ENCODE measurements around the gene BMF.

Gene BMF

GRCh38 chr15:40062816-40063562, 45.7 kb downstream of the BMF start:
- DNase-seq: no peak

GRCh38 chr15:40061212-40061901, 47.3 kb downstream of the BMF start:
- DNase-seq: peak; percentile 10

DNA sequence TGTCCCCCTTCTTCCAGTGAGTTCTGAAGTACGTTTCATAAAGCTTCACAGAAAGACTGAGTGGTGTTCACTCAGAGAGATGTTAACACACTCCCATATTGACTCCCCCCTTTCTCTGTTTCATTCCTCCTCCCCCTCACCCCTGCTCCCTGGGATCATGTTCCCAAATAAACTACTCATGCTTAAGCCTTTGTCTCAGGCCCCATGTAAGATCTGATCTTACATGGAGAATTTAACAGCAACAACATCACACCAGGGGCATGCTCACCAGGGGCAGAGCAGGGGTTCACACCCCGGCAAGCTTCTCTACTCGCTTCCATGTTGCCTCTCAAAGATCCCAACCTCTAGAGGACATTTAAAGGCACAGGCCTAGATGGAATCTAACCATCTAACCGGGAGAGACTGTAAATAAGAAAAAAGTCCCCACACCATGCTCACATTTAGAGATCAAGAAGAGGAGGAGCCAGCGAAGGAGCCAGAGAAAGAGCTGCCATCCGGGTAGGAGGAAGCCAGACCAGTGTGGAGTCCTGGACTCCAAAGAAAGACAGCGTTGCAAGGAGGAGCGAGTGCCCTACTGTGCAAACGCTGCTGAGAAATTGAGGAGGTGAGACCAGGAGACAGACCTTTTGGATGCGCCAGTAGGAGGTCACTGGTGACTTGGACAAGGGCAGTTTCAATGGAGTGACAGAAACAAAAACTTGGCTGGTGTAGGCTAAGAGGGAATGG, 48.3 kb downstream of the BMF start:
- no peak for DNase-seq

DNA sequence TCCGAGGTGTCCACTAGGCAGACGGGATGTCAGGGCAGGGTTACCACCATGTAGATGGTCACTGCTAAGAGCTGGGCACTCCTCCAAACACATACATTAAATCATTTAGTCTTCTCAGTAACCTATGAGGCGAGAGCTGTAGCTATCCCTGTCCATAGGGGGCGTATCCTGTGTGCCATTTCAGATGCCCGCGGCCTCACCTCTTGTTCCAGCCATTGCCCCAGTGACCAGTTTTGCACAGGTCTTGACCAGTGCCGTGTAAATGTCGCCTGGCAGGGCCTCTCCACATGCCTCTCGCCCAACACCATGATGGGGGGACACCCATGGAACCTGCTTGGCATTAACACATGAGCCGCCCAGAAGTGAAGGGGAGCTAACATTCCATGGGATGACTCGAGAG, 48.9 kb downstream of the BMF start:
- DNase-seq: no peak

DNA sequence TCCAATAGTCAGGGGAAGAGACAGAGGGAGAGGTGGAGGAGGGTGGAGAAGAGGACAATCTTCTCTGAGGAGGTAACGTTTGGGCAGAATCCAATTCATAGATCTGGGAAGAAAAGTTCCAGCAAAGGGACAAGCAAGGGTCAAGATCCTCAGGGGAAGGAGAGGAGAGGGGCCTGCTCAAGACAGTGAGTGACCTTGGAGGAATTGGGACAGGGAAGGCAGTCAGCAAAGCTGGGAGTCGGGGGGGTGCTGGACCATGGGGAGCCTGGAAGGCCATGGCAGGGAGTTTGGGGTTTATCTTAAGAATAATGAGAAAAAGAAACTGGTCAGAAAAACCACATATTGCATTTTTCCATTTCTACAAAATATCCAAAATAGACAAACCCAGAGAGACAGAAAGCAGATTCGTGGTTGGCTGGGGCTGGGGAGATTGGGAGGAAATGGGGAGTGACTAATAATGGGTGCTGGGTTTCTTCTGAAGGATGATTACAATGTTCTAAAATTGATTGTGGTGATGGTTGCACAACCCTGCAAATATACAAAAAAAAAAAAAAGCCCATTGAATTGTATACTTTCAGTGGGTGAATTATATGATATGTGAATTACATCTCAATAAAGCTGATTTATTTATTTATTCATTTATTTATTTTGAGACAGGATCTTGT, 50.1 kb downstream of the BMF start:
- no peak for DNase-seq

DNA sequence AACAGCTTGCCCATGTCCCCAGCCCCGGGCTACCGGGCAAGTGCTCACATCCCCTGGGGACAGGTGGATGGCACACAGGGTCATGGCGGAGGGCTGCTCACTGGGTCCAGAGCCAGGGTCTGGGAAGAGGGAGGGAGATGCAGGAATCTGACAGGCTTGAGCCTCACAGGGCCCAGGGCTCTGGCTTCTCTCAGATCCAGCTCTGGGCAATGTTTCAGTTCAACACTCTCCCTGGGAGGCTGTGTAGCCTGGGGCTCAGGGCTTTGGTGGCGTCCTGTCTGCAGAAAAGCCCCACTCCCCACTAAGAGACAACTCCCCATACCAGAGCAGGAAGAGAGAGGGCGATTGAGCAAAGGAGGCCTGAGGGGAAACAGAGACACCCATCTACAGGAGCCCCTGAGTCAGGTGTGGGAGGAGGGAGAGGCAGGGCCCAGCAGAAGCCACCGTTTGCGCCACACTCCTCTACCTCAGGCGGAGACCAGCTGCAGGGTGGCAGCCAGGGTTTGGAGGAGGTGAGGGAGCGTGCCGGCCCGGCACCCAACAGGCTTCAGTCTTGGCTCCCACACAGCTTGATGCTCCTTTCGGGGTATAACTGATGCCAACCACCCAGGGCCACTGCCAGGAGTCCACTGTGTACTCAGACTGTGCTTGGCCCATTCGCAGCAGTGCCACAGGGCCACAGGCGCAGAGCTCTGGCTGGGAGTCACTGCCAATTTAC, 52.9 kb downstream of the BMF start:
- no peak for DNase-seq

GRCh38 chr15:40054855-40055575, 53.7 kb downstream of the BMF start:
- DNase-seq: peak; percentile 6

DNA sequence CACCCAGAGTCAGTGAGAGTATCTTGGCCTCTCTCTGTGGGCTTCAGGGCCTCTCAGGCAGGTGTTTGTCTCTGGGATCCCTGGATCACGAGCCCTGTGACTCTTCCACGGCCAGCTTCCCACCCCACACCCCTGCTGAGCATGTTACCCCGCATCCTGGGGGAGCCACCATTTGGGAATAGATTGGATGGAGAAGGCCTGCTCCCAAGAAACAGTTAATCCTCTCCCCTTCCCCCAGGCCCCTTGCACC, 54.1 kb downstream of the BMF start:
- no peak for DNase-seq

GRCh38 chr15:40053831-40054604, 54.7 kb downstream of the BMF start:
- no peak for DNase-seq

DNA sequence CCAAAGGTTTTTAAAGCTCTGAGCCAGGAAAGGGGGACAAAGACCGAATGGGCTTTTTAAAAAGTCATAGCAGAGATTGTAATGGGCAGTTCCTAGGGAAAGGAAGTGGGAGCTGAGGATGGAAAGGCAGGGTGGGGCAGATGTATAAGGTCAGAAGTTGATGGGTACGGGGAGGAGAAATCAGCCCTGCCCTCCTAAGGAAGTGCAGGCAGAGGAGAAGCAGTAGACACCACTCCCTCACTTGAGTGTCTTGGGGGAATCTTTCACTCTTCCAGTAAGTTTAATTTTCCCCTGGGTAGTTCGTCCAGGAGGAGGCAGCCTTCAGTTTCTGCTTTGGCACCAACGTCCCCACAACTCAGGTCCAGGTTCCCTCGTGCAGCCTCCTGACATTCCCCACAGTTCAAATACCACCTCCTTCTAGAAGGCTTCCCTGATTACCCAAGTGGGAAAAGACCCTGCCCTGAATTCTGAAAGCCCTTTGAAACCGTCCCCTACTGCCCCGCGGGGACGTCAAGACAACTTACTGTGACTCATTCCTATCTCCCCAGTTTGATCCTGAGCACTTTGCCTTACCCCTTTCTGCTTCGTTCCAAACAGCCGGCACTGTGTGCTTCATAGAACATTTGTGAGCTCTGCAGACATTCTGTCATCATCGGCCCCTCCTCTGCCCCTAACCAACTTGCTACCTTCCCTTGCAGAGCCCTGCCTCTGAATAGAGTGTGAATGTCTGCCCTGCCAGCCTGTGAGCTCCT, 55.4 kb downstream of the BMF start:
- DNase-seq: no peak

- DNase-seq: no peak
Observed at GRCh38 chr15:40052604-40053003, 56.1 kb downstream of the BMF start.

DNA sequence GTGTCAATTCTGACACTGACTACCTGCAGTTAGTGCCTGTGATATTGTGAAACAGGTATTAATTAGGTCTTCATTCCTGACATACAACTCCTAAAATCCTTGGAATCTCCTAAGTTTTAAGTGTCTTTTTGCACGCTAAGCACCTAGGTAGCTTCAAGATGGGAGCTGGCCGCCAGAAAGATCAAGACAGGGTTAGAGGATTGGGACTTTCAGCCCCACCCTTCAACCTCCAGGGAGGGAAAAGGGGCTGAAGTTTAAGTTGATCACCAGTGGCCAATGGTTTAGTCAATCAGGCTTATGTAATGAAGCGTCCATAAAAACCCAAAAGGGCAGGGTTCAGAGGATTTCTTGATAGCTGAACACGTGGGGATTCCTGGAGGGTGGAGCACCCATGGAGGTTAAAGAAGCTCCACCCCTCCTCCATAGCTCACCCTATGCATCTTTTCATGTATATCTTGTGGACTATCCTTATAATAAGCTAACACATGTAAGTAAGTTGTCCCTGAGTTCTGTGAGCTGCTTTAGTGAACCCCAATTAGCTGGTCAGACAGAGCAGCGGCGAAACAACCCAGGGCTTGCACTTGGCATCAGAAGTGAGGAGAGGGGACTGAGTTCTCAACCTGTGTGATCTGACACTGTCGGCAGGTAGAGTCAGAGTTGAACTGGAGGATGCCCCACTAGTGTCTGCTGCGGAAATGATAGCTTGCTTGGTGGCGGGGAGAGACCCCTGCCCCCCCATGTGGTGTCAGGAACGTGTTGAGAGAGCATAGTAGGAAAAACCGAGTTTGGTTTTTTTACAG, 56.9 kb downstream of the BMF start:
- no peak for DNase-seq

- DNase-seq: no peak
Observed at GRCh38 chr15:40050788-40051470, 57.8 kb downstream of the BMF start.

GRCh38 chr15:40048926-40049475, 59.7 kb downstream of the BMF start:
- no peak for DNase-seq

DNA sequence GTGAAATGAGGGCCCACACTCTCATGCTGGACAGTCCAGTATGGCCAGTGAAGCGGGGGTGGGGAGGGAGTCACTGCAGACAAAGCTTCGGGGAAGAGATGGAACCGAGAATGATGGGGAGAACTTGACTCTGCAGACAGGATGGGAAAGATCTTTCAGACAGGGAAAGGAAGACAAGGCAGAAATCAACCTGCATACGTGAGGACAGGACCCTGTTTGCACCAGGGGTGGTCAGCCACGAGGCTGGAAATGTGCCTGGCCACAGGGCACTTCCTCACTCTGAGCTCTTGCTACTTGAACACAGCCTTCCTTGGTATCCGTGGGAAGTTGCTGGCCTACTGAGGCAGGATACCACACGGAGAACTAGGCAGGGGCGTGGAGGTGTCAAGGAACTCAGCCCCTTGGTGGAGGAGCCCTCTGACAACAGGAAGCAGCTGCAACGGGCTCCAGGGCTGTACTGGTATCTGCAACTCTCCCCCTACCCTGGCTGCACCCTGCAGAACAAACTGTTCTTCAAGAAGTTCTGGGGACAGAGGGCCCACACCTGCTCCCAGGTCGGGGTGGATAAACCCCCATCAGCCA, 60.4 kb downstream of the BMF start:
- DNase-seq: no peak

- DNase-seq: no peak
Observed at GRCh38 chr15:40047415-40048210, 61.1 kb downstream of the BMF start.

- no peak for DNase-seq
Observed at GRCh38 chr15:40046721-40047414, 61.8 kb downstream of the BMF start.

Data from NCI-H2029 treated with DMSO at 0.1 percent for 48 hours (cell line).